Mononuclear cell (primary cell): Measurements from ENCODE around the gene EFNA1. TPM values are rescaled to one million over a fixed set of nuclear protein-coding genes. Genes with fewer than 3 reads are reported as not detected.

Experiments
- H3K27me3 ChIP-seq: 2 replicates; pipeline ENCODE4 v1.6.0; 2011; ENCODE audit warnings: low read length, control low read depth; ENCODE audit not compliant: insufficient read depth
- H3K4me1 ChIP-seq: 2 replicates; pipeline ENCODE4 v1.5.1; 2011; ENCODE audit warnings: mild to moderate bottlenecking, low read length, control low read depth; ENCODE audit not compliant: insufficient read depth
- H3K4me3 ChIP-seq: 2 replicates; pipeline ENCODE4 v1.5.1; 2011; ENCODE audit warnings: mild to moderate bottlenecking, low read length, moderate library complexity
- H3K9me3 ChIP-seq: 2 replicates; pipeline ENCODE4 v1.5.1; 2011; ENCODE audit warnings: low read depth, mild to moderate bottlenecking, control low read depth, low read length
- total RNA-seq: library from RNA; depleted of rRNA; stranded (reverse); fragments of >200 nt; gene quantifications from one replicate; pipeline ENCODE4 v1.2.3, GENCODE V29; 2012

EFNA1 gene
- total RNA-seq, 1 donor: 0.84 TPM

DNA sequence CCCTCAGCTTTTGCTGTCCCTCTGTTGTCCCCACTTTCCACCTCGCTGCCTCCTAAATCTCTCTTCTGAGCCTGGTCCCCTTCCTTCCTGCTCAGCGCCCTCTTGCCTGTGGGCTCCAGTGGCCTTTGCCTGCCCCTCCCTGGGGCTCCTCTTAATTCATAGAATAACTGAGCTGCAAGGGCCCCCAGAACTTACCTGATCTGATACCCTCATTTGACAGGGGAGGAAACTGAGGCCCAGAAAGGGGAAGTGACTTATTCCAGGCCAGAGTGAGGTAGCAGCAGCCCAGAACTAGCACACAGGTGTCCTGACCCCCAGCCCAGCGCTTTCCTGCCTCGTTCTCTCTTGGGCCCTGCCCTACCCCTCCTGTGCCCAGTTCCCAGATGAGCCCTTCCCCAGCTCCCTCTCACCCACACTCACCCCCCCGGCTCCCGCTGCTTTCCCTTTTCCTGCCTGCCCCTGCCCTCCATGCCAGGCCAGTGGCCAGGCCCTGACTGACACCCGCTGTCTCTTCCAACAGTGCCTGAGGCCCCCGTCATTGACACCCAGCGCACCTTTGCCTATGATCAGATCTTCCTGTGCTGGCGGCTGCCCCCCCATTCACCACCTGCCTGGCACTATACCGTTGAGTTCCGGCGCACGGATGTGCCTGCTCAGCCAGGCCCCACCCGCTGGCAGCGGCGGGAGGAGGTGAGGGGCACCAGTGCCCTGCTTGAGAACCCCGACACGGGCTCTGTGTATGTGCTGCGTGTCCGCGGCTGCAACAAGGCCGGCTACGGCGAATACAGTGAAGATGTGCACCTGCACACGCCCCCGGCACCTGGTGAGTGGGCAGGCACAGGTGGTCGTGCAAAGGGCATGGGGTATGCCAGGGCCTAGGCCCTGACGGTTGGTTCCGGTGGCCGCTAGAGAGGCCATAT lies 51.7 kb downstream of the EFNA1 start:
- Histone ChIP-seq H3K27me3 (no peaks in the 10 kb centered on the region), H3K4me3 (no peak overlapping the region), H3K9me3 (no peaks in the 10 kb centered on the region), H3K4me1 (peaks cover 16% of the 10 kb centered on the region)

DNA sequence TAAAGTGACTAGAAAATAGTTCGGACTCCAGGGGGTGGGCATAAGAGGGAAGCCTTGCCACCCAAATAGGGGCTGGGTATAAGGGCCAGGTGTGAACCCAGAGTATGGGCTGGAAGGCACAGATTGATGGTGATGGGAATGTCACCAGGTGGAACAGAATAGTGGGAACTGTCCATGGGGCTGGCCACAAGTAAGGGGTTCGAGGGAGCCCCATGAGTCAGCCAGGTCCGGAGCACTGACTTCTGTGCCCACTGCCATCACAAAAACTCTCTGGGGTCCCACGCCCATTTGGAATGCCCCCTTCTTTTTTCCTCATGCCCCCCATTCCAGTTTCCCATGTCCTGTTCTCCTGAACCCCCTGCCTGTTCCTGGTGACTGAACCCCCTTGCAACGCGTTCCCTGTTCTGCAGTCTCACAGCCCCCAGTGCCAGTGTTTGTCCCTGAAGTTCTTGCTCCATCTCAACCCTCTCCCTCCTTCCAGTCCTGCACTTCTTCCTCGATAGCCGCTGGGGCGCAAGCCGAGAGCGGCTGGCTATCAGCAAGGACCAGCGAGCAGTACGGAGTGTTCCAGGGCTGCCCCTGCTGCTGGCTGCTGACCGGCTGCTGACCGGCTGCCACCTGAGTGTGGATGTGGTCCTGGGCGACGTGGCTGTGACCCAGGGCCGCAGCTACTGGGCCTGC lies 53.8 kb downstream of the EFNA1 start:
- H3K4me1 ChIP-seq: peaks cover 24% of the 10 kb centered on the region
- H3K9me3 ChIP-seq: no peaks in the 10 kb centered on the region
- H3K27me3 ChIP-seq: no peaks in the 10 kb centered on the region
- no peak overlapping the region for H3K4me3 ChIP-seq

DNA sequence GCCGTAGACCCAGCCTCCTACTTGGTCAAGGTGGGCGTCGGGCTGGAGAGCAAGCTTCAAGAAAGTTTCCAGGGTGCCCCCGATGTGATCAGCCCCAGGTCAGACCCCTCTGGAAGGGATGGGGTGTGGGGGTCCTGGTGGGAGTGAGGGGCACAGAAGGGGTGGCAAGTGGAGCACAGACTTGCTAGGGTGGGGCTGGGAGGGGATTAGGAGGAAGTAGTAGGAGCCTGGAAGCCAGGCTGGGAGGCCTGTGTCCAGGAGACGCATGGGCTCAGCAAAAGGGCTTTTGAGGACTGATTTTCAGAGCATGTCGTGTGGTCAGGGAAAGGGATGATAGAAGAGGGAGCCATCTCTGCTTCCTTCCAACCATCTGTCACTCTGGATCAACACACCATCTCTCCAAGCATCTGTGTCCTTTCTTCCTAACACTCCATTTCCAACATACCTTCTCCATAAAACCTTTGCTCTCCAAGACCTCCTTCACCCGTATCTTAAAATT lies 54.4 kb downstream of the EFNA1 start:
- peaks cover 18% of the 10 kb centered on the region for H3K4me1 ChIP-seq
- no peak overlapping the region for H3K4me3 ChIP-seq
- H3K9me3 ChIP-seq: no peaks in the 10 kb centered on the region

DNA sequence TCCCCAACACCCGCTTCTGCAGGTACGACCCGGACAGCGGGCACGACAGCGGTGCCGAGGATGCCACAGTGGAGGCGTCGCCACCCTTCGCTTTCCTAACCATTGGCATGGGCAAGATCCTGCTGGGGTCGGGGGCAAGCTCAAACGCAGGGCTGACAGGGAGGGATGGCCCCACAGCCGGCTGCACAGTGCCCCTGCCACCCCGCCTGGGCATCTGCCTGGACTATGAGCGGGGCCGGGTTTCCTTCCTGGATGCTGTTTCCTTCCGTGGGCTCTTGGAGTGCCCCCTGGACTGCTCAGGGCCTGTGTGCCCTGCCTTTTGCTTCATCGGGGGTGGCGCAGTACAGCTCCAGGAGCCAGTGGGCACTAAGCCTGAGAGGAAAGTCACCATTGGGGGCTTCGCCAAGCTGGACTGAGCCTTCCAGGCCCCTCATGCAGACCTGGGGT lies 56.1 kb downstream of the EFNA1 start:
- no peak overlapping the region for H3K4me3 ChIP-seq
- no peaks in the 10 kb centered on the region for H3K9me3 ChIP-seq
- H3K27me3 ChIP-seq: no peaks in the 10 kb centered on the region
- H3K4me1 ChIP-seq: peaks cover 18% of the 10 kb centered on the region

More for the DNA sequence above, 54.4 kb downstream of the EFNA1 start:
- no peaks in the 10 kb centered on the region for H3K27me3 ChIP-seq

DNA sequence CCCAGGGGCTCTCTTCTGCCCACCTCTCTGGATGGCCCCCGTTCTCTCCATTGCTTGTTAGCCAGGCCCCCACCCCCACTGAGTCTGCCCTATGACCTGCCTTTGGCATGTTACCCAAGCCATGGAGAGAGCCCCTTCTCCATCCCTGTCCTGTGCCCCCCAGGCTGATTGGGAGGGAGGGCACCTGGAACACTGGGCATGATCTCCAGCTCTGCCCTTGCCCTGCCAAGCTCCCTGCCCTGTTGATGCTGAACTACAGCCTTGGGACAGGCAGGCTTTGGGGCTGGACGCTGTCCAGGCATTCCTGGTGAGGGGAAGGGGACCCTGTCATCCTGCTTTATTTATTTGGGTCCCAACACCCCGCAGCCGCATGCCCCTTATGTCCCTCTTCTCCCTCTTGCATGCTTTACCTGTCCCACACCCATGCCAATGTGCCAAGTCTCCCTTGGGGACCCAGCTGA lies 56.7 kb downstream of the EFNA1 start:
- peaks cover 18% of the 10 kb centered on the region for H3K4me1 ChIP-seq
- no peaks in the 10 kb centered on the region for H3K27me3 ChIP-seq
- no peak overlapping the region for H3K4me3 ChIP-seq
- no peaks in the 10 kb centered on the region for H3K9me3 ChIP-seq

Other genes with a start within 250 kb of the EFNA1 start
- gene PMVK, start 191.2 kb upstream of the EFNA1 start, total RNA-seq: 2.1 TPM
- gene PBXIP1, start 171.8 kb upstream of the EFNA1 start, total RNA-seq: 125 TPM
- gene PYGO2, start 166.1 kb upstream of the EFNA1 start, total RNA-seq: 13.4 TPM
- 22.2 TPM for gene SHC1, start 157.1 kb upstream of the EFNA1 start, total RNA-seq
- 5.9 TPM for gene CKS1B, start 153.2 kb upstream of the EFNA1 start, total RNA-seq
- gene FLAD1, start 144.5 kb upstream of the EFNA1 start, total RNA-seq: 11.3 TPM
- 0.63 TPM for gene LENEP, start 134.3 kb upstream of the EFNA1 start, total RNA-seq
- 39.6 TPM for gene ZBTB7B, start 125.1 kb upstream of the EFNA1 start, total RNA-seq
- 0.10 TPM for gene DCST2, start 94.1 kb upstream of the EFNA1 start, total RNA-seq
- 0.21 TPM for gene DCST1, start 94.1 kb upstream of the EFNA1 start, total RNA-seq
- 25.1 TPM for gene ADAM15, start 76.6 kb upstream of the EFNA1 start, total RNA-seq
- gene EFNA4, start 64.1 kb upstream of the EFNA1 start, total RNA-seq: 2.4 TPM
- 0.21 TPM for gene EFNA3, start 49.0 kb upstream of the EFNA1 start, total RNA-seq
- 22.4 TPM for gene SLC50A1, start 8.0 kb downstream of the EFNA1 start, total RNA-seq
- 14.0 TPM for gene DPM3, start 12.7 kb downstream of the EFNA1 start, total RNA-seq
- 62.0 TPM for gene KRTCAP2, start 45.4 kb downstream of the EFNA1 start, total RNA-seq
- gene TRIM46, start 46.0 kb downstream of the EFNA1 start, total RNA-seq: 0.52 TPM
- 8.0 TPM for gene THBS3, start 80.0 kb downstream of the EFNA1 start, total RNA-seq
- 16.1 TPM for gene MTX1, start 80.8 kb downstream of the EFNA1 start, total RNA-seq
- gene ENTREP3, start 127.6 kb downstream of the EFNA1 start, total RNA-seq: 2.1 TPM
- 17.9 TPM for gene SCAMP3, start 134.5 kb downstream of the EFNA1 start, total RNA-seq
- gene CLK2, start 145.6 kb downstream of the EFNA1 start, total RNA-seq: 18.2 TPM
- 0.21 TPM for gene HCN3, start 149.6 kb downstream of the EFNA1 start, total RNA-seq
- gene PKLR, start 173.6 kb downstream of the EFNA1 start, total RNA-seq: not detected
- gene FDPS, start 181.0 kb downstream of the EFNA1 start, total RNA-seq: 21.5 TPM
- 6.6 TPM for gene RUSC1, start 193.0 kb downstream of the EFNA1 start, total RNA-seq